Measurements from ENCODE around the gene DPF3. TPM values are rescaled to one million over a fixed set of nuclear protein-coding genes. Genes with fewer than 3 reads are reported as not detected.

DPF3 gene
- total and polyA plus RNA-seq, 2 of the 13 experiments (the other 11 are each of a cell fraction or from before 2014, with no cell fraction given), result 0.09 to 0.60 TPM

- TF ChIP-seq RCOR2 (CRISPR knock-in tag; IDR thresholded peaks at IDR 0.05) (0 out of 2 replicates have a peak, but pooled peaks have one; percentile 52), ARID3A (IDR thresholded peaks at IDR 0.05; ENCODE audit: low read depth, low read length) (peak; percentile 61), TCF7 (IDR thresholded peaks at IDR 0.05; ENCODE audit: low read depth) (peak; percentile 38; the same call in 1 of the 2 replicates), TEAD3 (CRISPR knock-in tag; optimal IDR thresholded peaks at IDR 0.05; ENCODE audit: borderline replicate concordance) (peak; percentile 71), ZNF609 (CRISPR knock-in tag; IDR thresholded peaks at IDR 0.05; ENCODE audit: borderline replicate concordance) (peak; percentile 61; the same call in 1 of the 2 replicates), MED1 (CRISPR knock-in tag; IDR thresholded peaks at IDR 0.05) (peak; percentile 27; the same call in 1 of the 2 replicates), ZNF770 (CRISPR knock-in tag; IDR thresholded peaks at IDR 0.05) (peak; percentile 99), MTF2 (CRISPR knock-in tag; IDR thresholded peaks at IDR 0.05; ENCODE audit: borderline replicate concordance) (no peak)
Measured at GRCh38 chr14:72781561-72782508, 112.1 kb downstream of the DPF3 start (continued).
